SK-N-MC (cell line): ENCODE measurements around the gene MRPL10.

Experiments used
- EZH2 ChIP-seq: fragments of 200-600 bp; sonication (generic); IDR thresholded peaks from one replicate; pipeline ENCODE4 v1.6.1; 2017; ENCODE audit warnings: antibody characterized with exemption
- FOXP2 ChIP-seq: optimal IDR thresholded peaks from 2 replicates; pipeline ENCODE3; 2011; ENCODE audit warnings: mild to moderate bottlenecking, moderate library complexity; ENCODE audit not compliant: insufficient read depth; ENCODE audit errors: extremely low read length, control extremely low read depth
- POLR2AphosphoS5 ChIP-seq: IDR thresholded peaks from 2 replicates; pipeline ENCODE4 v1.6.1; 2012; ENCODE audit warnings: mild to moderate bottlenecking, low read depth, low read length, borderline replicate concordance

GRCh38 chr17:47848198-47848513 lies 16.8 kb upstream of the MRPL10 start:
- TF ChIP-seq POLR2AphosphoS5 (no peak), EZH2 (no peak), FOXP2 (no peak)
